GM21381 (cell line): Measurements from ENCODE around the gene EPHA6.

Experiments
- ATAC-seq: cut with Tn5 transposase; IDR thresholded peaks from one replicate; pipeline ENCODE4 v1.9.1; 2021; ENCODE audit warnings: mild to moderate bottlenecking, moderate library complexity; ENCODE audit not compliant: unreplicated experiment

The EPHA6 gene

DNA sequence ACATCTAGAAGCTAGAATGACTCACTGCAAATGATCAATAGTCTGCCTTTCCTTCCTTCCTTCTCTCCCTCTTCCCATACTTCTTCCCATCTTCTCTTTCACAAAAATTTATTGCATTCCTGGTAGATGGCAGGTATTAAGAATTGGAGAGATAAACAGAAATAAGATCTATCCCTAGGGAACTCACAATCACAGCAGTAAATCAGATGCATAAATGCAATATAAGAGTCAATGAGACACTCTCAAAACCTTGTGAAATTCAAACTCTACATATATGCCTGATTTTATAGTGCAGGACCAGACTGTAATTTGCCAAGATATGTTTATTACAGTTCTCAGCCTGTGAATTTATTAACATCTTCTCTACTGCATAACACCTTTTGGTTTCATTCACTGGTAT, 871.9 kb downstream of the EPHA6 start:
- ATAC-seq: no peak

- ATAC-seq: no peak
Observed at GRCh38 chr3:97687734-97688133, 873.3 kb downstream of the EPHA6 start.

DNA sequence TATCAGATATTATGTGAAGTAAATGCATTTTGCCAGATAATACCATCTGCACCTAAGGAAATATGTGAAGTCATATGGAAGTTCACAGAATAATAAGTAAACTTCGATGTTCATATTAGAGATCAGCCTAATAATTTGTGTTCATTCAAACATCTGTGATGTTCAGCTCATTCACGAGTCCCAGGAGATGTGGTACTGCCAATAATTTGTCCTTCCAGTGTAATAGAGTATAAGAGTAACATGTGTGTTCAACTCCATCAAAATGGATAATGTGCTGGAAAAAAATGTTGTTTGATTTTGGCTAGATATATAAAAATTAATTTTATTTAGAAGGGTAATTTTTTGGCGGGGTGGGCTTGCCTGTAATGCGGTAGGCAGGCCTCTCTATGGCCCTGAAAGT, 874.7 kb downstream of the EPHA6 start:
- ATAC-seq: no peak

GRCh38 chr3:97689962-97690361, 875.6 kb downstream of the EPHA6 start:
- no peak for ATAC-seq

- peak; percentile 66 for ATAC-seq
Observed at GRCh38 chr3:97691354-97691753, 877.0 kb downstream of the EPHA6 start.

GRCh38 chr3:97692389-97692788, 878.0 kb downstream of the EPHA6 start:
- ATAC-seq: no peak

- no peak for ATAC-seq
Observed at GRCh38 chr3:97692831-97693230, 878.4 kb downstream of the EPHA6 start.

DNA sequence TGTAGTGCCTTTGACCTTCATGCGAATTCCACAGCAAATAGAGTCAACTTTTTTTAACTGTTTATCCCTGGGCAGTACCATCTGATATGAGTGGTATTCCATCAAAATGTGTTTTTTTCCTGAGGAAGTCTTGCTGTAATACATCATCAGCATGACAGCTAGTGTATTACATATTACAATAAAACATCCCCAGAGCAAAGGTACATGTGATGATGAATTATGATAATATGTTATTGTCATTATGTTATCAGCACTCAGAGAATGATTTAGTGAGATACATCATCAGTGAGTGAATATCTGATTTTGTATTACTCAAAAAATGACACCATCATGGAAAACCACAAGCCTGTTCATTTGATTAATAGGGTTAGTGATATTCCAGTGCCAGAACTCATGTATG, 880.5 kb downstream of the EPHA6 start:
- no peak for ATAC-seq

- ATAC-seq: no peak
Observed at GRCh38 chr3:97698691-97699090, 884.3 kb downstream of the EPHA6 start.

DNA sequence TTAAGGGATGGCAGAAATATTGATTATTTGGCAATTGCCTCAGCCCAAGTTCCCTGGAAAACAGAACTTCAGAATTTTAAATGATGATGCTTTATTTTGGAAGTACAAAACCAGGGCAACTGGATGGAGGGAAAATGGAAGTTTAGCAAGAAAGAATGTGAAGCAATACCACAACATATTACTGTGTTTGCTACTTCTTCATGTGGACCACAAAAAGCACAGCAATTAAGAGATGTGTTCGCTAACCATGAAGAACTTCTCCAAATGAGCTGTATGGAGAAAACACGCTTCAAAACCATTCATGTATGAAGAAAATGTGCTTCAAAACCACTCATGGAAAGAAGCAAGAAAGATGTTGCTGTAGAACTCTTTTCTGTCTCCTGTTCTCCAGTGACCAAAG, 885.5 kb downstream of the EPHA6 start:
- ATAC-seq: no peak

GRCh38 chr3:97705764-97706163, 891.4 kb downstream of the EPHA6 start:
- ATAC-seq: no peak

DNA sequence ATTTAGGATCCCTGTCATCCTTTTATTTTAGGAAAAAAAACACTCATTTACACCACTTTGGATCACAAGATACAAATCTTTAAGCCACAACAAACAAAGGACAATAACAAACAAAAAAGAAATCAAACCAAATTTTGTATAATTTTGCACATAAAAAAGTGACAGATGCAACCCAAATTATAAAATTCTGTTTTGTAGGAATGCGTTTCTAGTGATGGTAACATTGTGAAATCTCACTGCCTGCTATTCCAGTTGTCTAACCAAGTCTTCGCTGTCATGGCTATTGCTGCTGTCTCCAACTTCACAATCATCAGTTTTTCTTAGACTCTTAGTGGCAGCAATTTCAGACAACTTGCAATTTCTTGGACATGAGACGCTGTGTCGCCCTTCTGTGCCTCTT, 891.8 kb downstream of the EPHA6 start:
- no peak for ATAC-seq

DNA sequence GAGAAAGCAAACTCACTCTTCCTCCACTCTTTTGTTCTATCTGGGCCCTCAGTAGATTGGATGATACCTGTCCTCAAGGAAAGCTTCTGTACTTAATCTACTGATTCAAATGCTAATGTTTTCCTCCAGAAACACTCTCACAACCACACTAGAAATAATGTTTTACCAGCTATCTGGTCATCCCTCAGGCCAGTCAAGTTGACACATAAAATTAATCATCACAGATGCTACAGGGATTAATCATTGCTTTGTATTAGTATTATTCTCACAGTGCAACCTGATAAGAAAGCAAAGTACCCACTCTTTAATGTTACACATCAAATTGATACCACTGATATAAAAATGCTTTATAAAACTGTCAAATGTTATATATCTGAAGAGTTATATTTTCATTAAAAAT, 897.3 kb downstream of the EPHA6 start:
- ATAC-seq: no peak

DNA sequence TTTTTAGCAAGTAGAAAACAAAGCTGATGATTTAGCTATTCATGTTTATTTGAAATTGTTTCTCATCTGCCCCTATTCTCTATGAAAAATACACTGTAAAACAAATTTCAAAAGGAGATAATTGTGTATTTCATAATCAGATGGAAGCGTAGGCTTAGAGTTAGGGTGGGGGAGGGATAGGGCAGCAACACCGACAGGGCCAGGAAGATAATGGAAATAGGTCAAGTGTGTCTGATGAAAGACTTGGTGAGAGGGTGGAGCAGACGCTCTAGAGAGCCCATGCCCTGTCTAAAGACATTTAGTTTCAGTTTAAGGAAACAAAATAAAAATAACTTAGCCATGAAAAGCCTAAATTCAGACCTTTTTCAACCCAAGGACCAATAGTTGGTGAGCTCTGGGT, 898.5 kb downstream of the EPHA6 start:
- no peak for ATAC-seq

GRCh38 chr3:97713634-97714033, 899.2 kb downstream of the EPHA6 start:
- ATAC-seq: no peak

GRCh38 chr3:97719156-97719821, 904.9 kb downstream of the EPHA6 start:
- ATAC-seq: peak; percentile 90

GRCh38 chr3:97720417-97720816, 906.0 kb downstream of the EPHA6 start:
- no peak for ATAC-seq

DNA sequence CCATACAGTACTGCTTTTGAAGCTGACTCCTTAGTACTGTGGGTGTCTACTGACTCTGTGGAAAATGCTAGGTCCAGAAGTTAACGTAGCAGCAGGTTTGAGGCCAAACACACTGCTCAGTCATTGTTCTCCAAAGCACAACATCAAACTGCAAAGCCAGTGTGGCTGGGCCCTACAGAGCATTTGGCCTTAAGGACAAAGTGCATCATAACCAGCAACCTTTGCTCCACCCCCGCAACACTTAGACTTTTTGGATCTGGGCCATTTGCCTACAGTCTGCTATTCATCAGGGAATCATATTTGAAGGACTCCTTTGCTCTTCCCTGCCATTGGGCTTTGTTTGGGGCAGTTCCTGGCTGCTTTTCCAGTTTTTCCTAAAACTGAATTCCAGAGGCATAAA, 907.1 kb downstream of the EPHA6 start:
- no peak for ATAC-seq

- no peak for ATAC-seq
Observed at GRCh38 chr3:97736928-97737327, 922.5 kb downstream of the EPHA6 start.

DNA sequence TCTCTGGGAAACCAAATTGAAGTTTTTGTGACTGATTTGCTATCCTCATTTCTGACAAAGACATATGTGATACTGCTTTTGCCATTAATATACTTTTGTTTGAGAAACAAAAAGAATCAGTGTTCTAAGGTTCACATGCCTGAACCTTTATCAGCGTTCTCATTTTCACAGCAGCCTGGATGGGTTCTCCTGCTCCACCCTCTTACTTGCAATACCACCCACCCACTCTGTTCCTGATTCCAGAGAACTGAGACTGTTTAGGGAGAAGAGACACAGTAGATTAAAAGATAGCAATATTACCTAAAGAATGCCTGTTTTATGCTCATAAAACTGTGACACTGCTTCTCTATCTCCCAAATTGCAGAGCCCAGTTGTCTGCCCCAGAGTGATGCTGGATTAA, 924.4 kb downstream of the EPHA6 start:
- no peak for ATAC-seq

- no peak for ATAC-seq
Observed at GRCh38 chr3:97742036-97742435, 927.6 kb downstream of the EPHA6 start.

GRCh38 chr3:97744289-97744688, 929.9 kb downstream of the EPHA6 start:
- no peak for ATAC-seq
